Esophagus squamous epithelium (tissue), 5 donors: ENCODE data around the gene C1orf174. TPM values are rescaled to one million over a fixed set of nuclear protein-coding genes. Genes with fewer than 3 reads are reported as not detected.

Experiments used
- DNase-seq: peaks from one replicate; lab custom pipeline; 2025; lab: John Stamatoyannopoulos, UW
- H3K27ac ChIP-seq, 4 donors: fragments of 200-600 bp; sonication (generic); one replicate each; pipeline ENCODE4 v1.5.1; 2016 to 2019; ENCODE audit warnings: mild to moderate bottlenecking in 1 of 4
- H3K27me3 ChIP-seq, 4 donors: fragments of 200-600 bp; sonication (generic); 1 replicate in 3 of 4; 2 replicates in 1 of 4; pipeline versions ENCODE4 v1.5.1 to v1.6.0; 2017 to 2021; ENCODE audit warnings: antibody characterized with exemption in 1 of 4
- H3K36me3 ChIP-seq, 3 donors: fragments of 200-600 bp; sonication (generic); one replicate each; pipeline ENCODE4 v1.5.1; 2016 to 2019
- H3K4me1 ChIP-seq, 3 donors: fragments of 200-600 bp; sonication (generic); one replicate each; pipeline ENCODE4 v1.5.1; 2017 to 2019
- H3K4me3 ChIP-seq, 4 donors: fragments of 200-600 bp; sonication (generic); 1 replicate in 3 of 4; 2 replicates in 1 of 4; pipeline ENCODE4 v1.5.1; 2016 to 2019; ENCODE audit warnings: mild to moderate bottlenecking in 2 of 4, moderate library complexity in 1 of 4
- H3K9me3 ChIP-seq, 3 donors: fragments of 200-600 bp; sonication (generic); one replicate each; pipeline ENCODE4 v1.5.1; 2016 to 2019
- CTCF ChIP-seq, 6 experiments: fragments of 450-650 bp in 4 of 6; fragments of 200-600 bp in 2 of 6; sonication (generic) in 2 of 6; IDR thresholded peaks; one replicate each; pipeline ENCODE4 v1.5.1; 2016 to 2019; ENCODE audit warnings: antibody characterized with exemption in 6 of 6, mild to moderate bottlenecking in 4 of 6, moderate library complexity in 4 of 6
- POLR2A ChIP-seq, 4 donors: fragments of 450-650 bp; IDR thresholded peaks; one replicate each; pipeline ENCODE4 v1.6.1; 2017; ENCODE audit warnings: antibody characterized with exemption in 4 of 4, mild to moderate bottlenecking in 4 of 4, moderate library complexity in 3 of 4
- WGBS, 2 donors: methylation state at CpG; one replicate each; pipeline ENCODE4 v1.1.5; 2018; 5-methylcytosine and 5-hydroxymethylcytosine counted together
- intact Hi-C: fragments of 100-400 bp; cut with DNase I; formaldehyde crosslinking; loops from one replicate; pipeline ENCODE4 v1.15.0; 2022
- total RNA-seq, 4 donors: library from RNA; depleted of rRNA; stranded (reverse); fragments of >200 nt; gene quantifications; one replicate each; pipeline ENCODE4 v1.1.0, GENCODE V29; 2016
- donor health status: DM: yes; HTN: yes; CAD: no.

The C1orf174 gene
- total RNA-seq, 4 donors from 2014 or later = 14.1 to 25.4 (median 23.9) TPM

- no peaks in the 10 kb centered on the region for H3K27me3 ChIP-seq
- TF ChIP-seq POLR2A (IDR thresholded peaks at IDR 0.05) (no peak), CTCF (IDR thresholded peaks at IDR 0.05) (no peak)
- no peak for DNase-seq
- peaks cover 0 to 1% (median 0%) of the 10 kb centered on the region in 3 donors for H3K9me3 ChIP-seq
- intact Hi-C loops = no loop called here
- H3K27ac ChIP-seq = no peak overlapping the region
- 92 to 95% methylated on average over 12 of the region's 13 CpGs for WGBS, 2 donors
- no peak overlapping the region for H3K4me3 ChIP-seq
- peaks cover 9 to 85% (median 13%) of the 10 kb centered on the region in 3 donors for H3K36me3 ChIP-seq
- H3K4me1 ChIP-seq = no peaks in the 10 kb centered on the region
Observed at GRCh38 chr1:3884966-3885365, 15.1 kb downstream of the C1orf174 start.

GRCh38 chr1:3883194-3883925, 16.7 kb downstream of the C1orf174 start:
- intact Hi-C loops = no loop called here
- H3K27me3 ChIP-seq = no peaks in the 10 kb centered on the region
- H3K4me1 ChIP-seq = no peaks in the 10 kb centered on the region
- H3K9me3 ChIP-seq = peaks cover 0 to 17% (median 0%) of the 10 kb centered on the region in 3 donors
- DNase-seq = no peak
- H3K36me3 ChIP-seq = peaks cover 10 to 85% (median 11%) of the 10 kb centered on the region in 3 donors
- WGBS, 2 donors = 94 to 95% methylated on average over 16 to 17 of the region's 18 CpGs
- no peak overlapping the region for H3K27ac ChIP-seq
- no peak for TF ChIP-seq POLR2A (IDR thresholded peaks at IDR 0.05)
- TF ChIP-seq CTCF (IDR thresholded peaks at IDR 0.05) = no peak
- H3K4me3 ChIP-seq = no peak overlapping the region

DNA sequence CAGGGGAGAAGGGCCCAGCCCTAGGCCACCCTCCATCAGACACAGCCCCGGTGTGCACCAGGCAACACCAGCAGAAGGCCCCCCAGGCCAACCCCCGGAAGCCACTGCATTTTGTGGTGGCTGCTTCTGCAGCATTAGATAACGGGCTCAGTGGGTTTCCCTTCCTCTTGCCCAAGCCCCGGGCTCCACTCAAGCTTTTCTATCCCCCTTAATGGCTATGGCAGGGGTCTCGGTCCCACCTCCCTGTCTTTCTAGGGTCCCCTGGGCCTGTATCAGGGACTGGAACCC, 18.9 kb downstream of the C1orf174 start:
- H3K27me3 ChIP-seq = no peaks in the 10 kb centered on the region
- 78 to 90% methylated on average over 5 of the region's 5 CpGs for WGBS, 2 donors
- no peak for DNase-seq
- H3K4me3 ChIP-seq = no peak overlapping the region
- H3K27ac ChIP-seq = no peak overlapping the region
- TF ChIP-seq POLR2A (IDR thresholded peaks at IDR 0.05) (no peak), CTCF (IDR thresholded peaks at IDR 0.05) (no peak)
- no peaks in the 10 kb centered on the region for H3K4me1 ChIP-seq
- H3K36me3 ChIP-seq = peaks cover 3 to 83% (median 10%) of the 10 kb centered on the region in 3 donors
- intact Hi-C loops = no loop called here
- H3K9me3 ChIP-seq = peaks cover 0 to 20% (median 0%) of the 10 kb centered on the region in 3 donors

DNA sequence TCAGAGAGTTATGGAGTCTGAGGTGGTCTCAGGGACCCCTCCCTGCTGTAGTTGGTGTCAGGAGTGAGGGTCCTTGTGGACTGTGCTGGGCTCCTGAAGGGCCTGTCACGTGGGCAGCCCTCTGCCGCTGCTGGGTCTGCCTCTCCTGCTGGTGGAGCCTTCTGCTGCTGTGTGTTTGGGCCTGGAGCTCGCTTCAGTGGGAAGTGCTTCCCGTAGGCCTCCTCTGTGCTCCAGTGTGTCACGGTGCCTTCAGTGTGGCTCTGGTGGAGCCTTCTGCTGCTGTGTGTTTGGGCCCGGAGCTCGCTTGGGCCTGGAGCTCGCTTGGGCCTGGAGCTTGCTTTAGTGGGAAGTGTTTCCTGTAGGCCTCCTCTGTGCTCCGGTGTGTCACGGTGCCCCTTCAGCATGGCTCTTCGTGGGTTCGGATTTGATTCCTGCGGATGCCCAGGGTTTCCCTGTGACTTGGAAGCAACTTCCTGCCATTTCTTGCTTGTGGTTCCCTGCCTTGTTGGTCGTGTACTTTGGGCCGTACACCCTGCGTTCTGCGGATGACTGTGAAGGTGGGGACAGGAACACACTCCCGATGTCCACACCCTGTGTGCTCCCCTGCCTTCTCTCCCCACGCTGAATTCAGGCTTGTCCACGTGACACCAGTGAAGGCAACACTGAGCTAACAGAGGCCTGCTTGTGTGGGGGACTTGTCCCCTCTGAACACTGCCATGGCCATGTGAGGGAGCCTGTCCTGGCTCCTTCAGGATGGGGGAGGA, 19.5 kb downstream of the C1orf174 start:
- no peaks in the 10 kb centered on the region for H3K4me1 ChIP-seq
- peaks cover 0 to 20% (median 0%) of the 10 kb centered on the region in 3 donors for H3K9me3 ChIP-seq
- H3K27me3 ChIP-seq = no peaks in the 10 kb centered on the region
- H3K36me3 ChIP-seq = peaks cover 0 to 83% (median 10%) of the 10 kb centered on the region in 3 donors
- intact Hi-C loops = no loop called here
- WGBS, 2 donors = 91 to 100% methylated on average over 1 to 13 of the region's 20 CpGs
- H3K4me3 ChIP-seq = no peak overlapping the region
- DNase-seq = no peak
- no peak for TF ChIP-seq CTCF (IDR thresholded peaks at IDR 0.05)
- no peak overlapping the region for H3K27ac ChIP-seq

GRCh38 chr1:3879787-3880428, 20.2 kb downstream of the C1orf174 start:
- no peak for TF ChIP-seq CTCF (IDR thresholded peaks at IDR 0.05)
- Histone ChIP-seq H3K27ac (no peak overlapping the region), H3K4me3 (no peak overlapping the region), H3K4me1 (no peaks in the 10 kb centered on the region), H3K27me3 (no peaks in the 10 kb centered on the region), H3K9me3 (peaks cover 0 to 20% (median 0%) of the 10 kb centered on the region in 3 donors), H3K36me3 (peaks cover 0 to 83% (median 10%) of the 10 kb centered on the region in 3 donors)
- 68 to 78% methylated on average over 5 to 7 of the region's 9 CpGs for WGBS, 2 donors
- no peak for DNase-seq
- intact Hi-C loops = no loop called here
